HEK293T (cell line): Measurements from ENCODE around the gene ANKS1B.

Experiments used
- CTCF ChIA-PET: fragments of 350-600 bp; formaldehyde crosslinking; extraction: SDS; loops from one replicate; lab custom pipeline; 2021; ENCODE audit warnings: antibody characterized with exemption, inconsistent platforms; lab: Yijun Ruan, JAX
- POLR2A ChIA-PET: fragments of 350-600 bp; formaldehyde crosslinking; extraction: SDS; loops from one replicate; lab custom pipeline; 2020; ENCODE audit warnings: antibody characterized with exemption, inconsistent platforms; lab: Yijun Ruan, JAX
- DNase-seq: peaks from one replicate; pipeline ENCODE4 v3.0.0; 2012; ENCODE audit warnings: mixed read lengths; ENCODE audit errors: extremely low spot score
- ARNT ChIP-seq: fragments of 450-650 bp; IDR thresholded peaks from 2 replicates; pipeline ENCODE4 v1.6.1; 2017; ENCODE audit warnings: mild to moderate bottlenecking
- BHLHE40 ChIP-seq: fragments of 450-650 bp; IDR thresholded peaks from 2 replicates; pipeline ENCODE4 v1.6.1; 2016; ENCODE audit warnings: mild to moderate bottlenecking, moderate library complexity, borderline replicate concordance
- CTBP1 ChIP-seq: fragments of 450-650 bp; IDR thresholded peaks from 2 replicates; pipeline ENCODE4 v1.6.1; 2016; ENCODE audit warnings: borderline replicate concordance
- ELF4 ChIP-seq: fragments of 450-650 bp; IDR thresholded peaks from 2 replicates; pipeline ENCODE4 v1.6.1; 2017; ENCODE audit warnings: antibody characterized with exemption
- FOXA1 ChIP-seq: fragments of 450-650 bp; IDR thresholded peaks from 2 replicates; pipeline ENCODE4 v1.6.1; 2016; ENCODE audit warnings: mild to moderate bottlenecking
- FOXK2 ChIP-seq: fragments of 450-650 bp; IDR thresholded peaks from 2 replicates; pipeline ENCODE4 v1.6.1; 2016; ENCODE audit warnings: mild to moderate bottlenecking
- FOXM1 ChIP-seq: fragments of 450-650 bp; IDR thresholded peaks from 2 replicates; pipeline ENCODE4 v1.6.1; 2017; ENCODE audit warnings: mild to moderate bottlenecking, borderline replicate concordance
- HDGF ChIP-seq: fragments of 450-650 bp; IDR thresholded peaks from 2 replicates; pipeline ENCODE4 v1.6.1; 2017; ENCODE audit warnings: antibody characterized with exemption, borderline replicate concordance
- L3MBTL2 ChIP-seq: fragments of 450-650 bp; conservative IDR thresholded peaks from 2 replicates; pipeline ENCODE4 v1.6.1; 2016; ENCODE audit warnings: mild to moderate bottlenecking
- LEF1 ChIP-seq: fragments of 450-650 bp; IDR thresholded peaks from 2 replicates; pipeline ENCODE4 v1.6.1; 2017; ENCODE audit warnings: mild to moderate bottlenecking, borderline replicate concordance
- NFRKB ChIP-seq: fragments of 450-650 bp; IDR thresholded peaks from 2 replicates; pipeline ENCODE4 v1.6.1; 2016; ENCODE audit warnings: mild to moderate bottlenecking, moderate library complexity
- PKNOX1 ChIP-seq: fragments of 450-650 bp; IDR thresholded peaks from 2 replicates; pipeline ENCODE4 v1.6.1; 2016
- SP1 ChIP-seq: fragments of 450-650 bp; IDR thresholded peaks from 2 replicates; pipeline ENCODE4 v1.6.1; 2017
- SUZ12 ChIP-seq: fragments of 450-650 bp; IDR thresholded peaks from 2 replicates; pipeline ENCODE4 v1.6.1; 2016; ENCODE audit warnings: mild to moderate bottlenecking
- TARDBP ChIP-seq: fragments of 450-650 bp; IDR thresholded peaks from 2 replicates; pipeline ENCODE4 v1.6.1; 2016
- ZNF384 ChIP-seq: fragments of 450-650 bp; IDR thresholded peaks from 2 replicates; pipeline ENCODE4 v1.6.1; 2016

Gene ANKS1B

GRCh38 chr12:99054601-99055128 is 930.1 kb downstream of the ANKS1B start:
- ChIA-PET POLR2A (no interaction called here), CTCF (interaction anchor here (0.8 kb wide), 1 partner anchor 11 kb away, joined by 4 read pairs; no protein-coding TSS in a partner anchor)
- DNase-seq = no peak
- no peak for TF ChIP-seq SUZ12
- TF ChIP-seq CTBP1 = no peak
- TF ChIP-seq ZNF384 = no peak
- no peak for TF ChIP-seq FOXA1
- no peak for TF ChIP-seq FOXM1
- TF ChIP-seq HDGF = no peak
- TF ChIP-seq LEF1 = no peak

- POLR2A ChIA-PET = no interaction called here
- CTCF ChIA-PET = interaction anchor here (0.6 to 0.8 kb wide), 2 partner anchors 10 to 562 kb away, joined by 3 to 4 read pairs; no protein-coding TSS in a partner anchor
- TF ChIP-seq FOXA1 = no peak
- no peak for TF ChIP-seq LEF1
- no peak for TF ChIP-seq CTBP1
- no peak for TF ChIP-seq ZNF384
- TF ChIP-seq NFRKB = no peak
- no peak for TF ChIP-seq SUZ12
- TF ChIP-seq L3MBTL2 = no peak
- TF ChIP-seq PKNOX1 = no peak
- DNase-seq = no peak
These were observed 930.9 kb downstream of the ANKS1B start for GRCh38 chr12:99053616-99054362.

GRCh38 chr12:99049774-99050173 is 935.0 kb downstream of the ANKS1B start:
- POLR2A ChIA-PET = no interaction called here
- TF ChIP-seq PKNOX1 = no peak
- TF ChIP-seq HDGF = no peak
- TF ChIP-seq CTBP1 = no peak
- no peak for TF ChIP-seq ELF4
- no peak for TF ChIP-seq ARNT
- no peak for TF ChIP-seq L3MBTL2
- no peak for TF ChIP-seq NFRKB
- no peak for TF ChIP-seq FOXA1
- TF ChIP-seq LEF1 = no peak
- no peak for TF ChIP-seq ZNF384
- TF ChIP-seq TARDBP = no peak
- no peak for TF ChIP-seq FOXK2
- no peak for TF ChIP-seq SUZ12
- no peak for TF ChIP-seq FOXM1
- DNase-seq = no peak
- CTCF ChIA-PET = no interaction called here

DNA sequence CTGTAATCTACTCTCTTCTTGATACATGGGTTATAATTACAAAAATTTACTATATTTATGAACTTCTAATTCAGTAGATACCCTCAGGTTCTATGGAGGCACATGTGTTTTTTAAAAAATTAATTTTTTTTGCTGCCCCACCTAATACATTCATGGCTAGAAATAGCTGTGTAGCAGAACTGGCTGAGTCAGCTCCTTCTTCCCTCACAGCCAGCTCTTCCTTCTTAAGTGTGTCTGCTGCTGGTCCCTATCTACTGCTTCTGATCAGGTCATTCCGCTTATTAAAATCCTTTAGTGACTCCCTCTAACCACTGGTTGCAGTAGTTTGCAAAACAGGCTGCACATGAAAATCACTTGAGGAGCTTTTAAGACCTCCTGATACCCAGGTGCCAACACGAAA is 939.6 kb downstream of the ANKS1B start:
- DNase-seq = no peak
- TF ChIP-seq NFRKB = no peak
- TF ChIP-seq L3MBTL2 = no peak
- no peak for TF ChIP-seq FOXK2
- no peak for TF ChIP-seq ARNT
- TF ChIP-seq ZNF384 = no peak
- no peak for TF ChIP-seq FOXA1
- no peak for TF ChIP-seq LEF1
- TF ChIP-seq SUZ12 = no peak
- TF ChIP-seq TARDBP = no peak
- no peak for TF ChIP-seq BHLHE40
- no peak for TF ChIP-seq PKNOX1
- TF ChIP-seq HDGF = no peak
- no peak for TF ChIP-seq FOXM1
- TF ChIP-seq CTBP1 = no peak
- TF ChIP-seq ELF4 = no peak
- TF ChIP-seq SP1 = no peak
- ChIA-PET POLR2A (no interaction called here), CTCF (no interaction called here)

- no peak for TF ChIP-seq HDGF
- TF ChIP-seq SUZ12 = no peak
- TF ChIP-seq ELF4 = no peak
- no peak for TF ChIP-seq FOXK2
- TF ChIP-seq ZNF384 = no peak
- TF ChIP-seq FOXM1 = no peak
- TF ChIP-seq ARNT = no peak
- TF ChIP-seq FOXA1 = no peak
- TF ChIP-seq PKNOX1 = no peak
- TF ChIP-seq BHLHE40 = no peak
- TF ChIP-seq L3MBTL2 = no peak
- TF ChIP-seq SP1 = no peak
- TF ChIP-seq TARDBP = no peak
- TF ChIP-seq NFRKB = no peak
- TF ChIP-seq CTBP1 = no peak
- no peak for TF ChIP-seq LEF1
- CTCF ChIA-PET = interaction anchor here (0.5 to 1.6 kb wide), 8 partner anchors 9 to 724 kb away, joined by 3 to 6 read pairs (median 4); no protein-coding TSS in a partner anchor
- peak; percentile 42 for DNase-seq
- POLR2A ChIA-PET = interaction anchor here (0.5 kb wide), 1 partner anchor 789 kb away, joined by 4 read pairs; no protein-coding TSS in a partner anchor
These were observed 941.3 kb downstream of the ANKS1B start for GRCh38 chr12:99043319-99043914.
